ENCODE data around the gene MARCHF2.

MARCHF2 gene

DNA sequence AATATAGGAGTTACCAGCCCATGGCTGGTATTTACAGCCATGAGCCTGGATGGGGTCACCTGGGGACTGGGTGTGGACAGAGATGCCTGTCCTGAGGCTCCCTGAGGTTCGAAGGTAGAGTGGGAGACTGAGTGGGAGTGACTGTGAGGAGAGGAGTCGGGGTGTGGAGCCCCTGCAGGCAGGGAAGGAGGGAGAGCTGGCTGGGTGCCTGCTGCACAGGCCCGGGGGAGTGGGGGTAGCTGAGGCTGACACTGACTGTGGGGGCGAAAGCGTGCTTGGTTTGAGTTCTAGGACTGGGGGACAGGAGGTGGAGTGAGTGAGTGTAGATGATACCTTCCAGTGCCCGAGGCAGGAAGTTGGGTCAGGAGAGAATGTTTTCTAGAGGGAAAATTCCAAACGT lies 15.8 kb upstream of the MARCHF2 start:
- no peak for DNase-seq (ENCODE audit: low read depth)
- TF ChIP-seq, protein P1, sequence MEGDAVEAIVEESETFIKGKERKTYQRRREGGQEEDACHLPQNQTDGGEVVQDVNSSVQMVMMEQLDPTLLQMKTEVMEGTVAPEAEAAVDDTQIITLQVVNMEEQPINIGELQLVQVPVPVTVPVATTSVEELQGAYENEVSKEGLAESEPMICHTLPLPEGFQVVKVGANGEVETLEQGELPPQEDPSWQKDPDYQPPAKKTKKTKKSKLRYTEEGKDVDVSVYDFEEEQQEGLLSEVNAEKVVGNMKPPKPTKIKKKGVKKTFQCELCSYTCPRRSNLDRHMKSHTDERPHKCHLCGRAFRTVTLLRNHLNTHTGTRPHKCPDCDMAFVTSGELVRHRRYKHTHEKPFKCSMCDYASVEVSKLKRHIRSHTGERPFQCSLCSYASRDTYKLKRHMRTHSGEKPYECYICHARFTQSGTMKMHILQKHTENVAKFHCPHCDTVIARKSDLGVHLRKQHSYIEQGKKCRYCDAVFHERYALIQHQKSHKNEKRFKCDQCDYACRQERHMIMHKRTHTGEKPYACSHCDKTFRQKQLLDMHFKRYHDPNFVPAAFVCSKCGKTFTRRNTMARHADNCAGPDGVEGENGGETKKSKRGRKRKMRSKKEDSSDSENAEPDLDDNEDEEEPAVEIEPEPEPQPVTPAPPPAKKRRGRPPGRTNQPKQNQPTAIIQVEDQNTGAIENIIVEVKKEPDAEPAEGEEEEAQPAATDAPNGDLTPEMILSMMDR (IDR thresholded peaks at IDR 0.05; ENCODE audit: control insufficient read depth, insufficient read depth, low read depth, low read length, missing control alignments): no peak
- no peak overlapping the region for H3K4me3 ChIP-seq (ENCODE audit: control insufficient read depth, low read depth, low read length)

DNA sequence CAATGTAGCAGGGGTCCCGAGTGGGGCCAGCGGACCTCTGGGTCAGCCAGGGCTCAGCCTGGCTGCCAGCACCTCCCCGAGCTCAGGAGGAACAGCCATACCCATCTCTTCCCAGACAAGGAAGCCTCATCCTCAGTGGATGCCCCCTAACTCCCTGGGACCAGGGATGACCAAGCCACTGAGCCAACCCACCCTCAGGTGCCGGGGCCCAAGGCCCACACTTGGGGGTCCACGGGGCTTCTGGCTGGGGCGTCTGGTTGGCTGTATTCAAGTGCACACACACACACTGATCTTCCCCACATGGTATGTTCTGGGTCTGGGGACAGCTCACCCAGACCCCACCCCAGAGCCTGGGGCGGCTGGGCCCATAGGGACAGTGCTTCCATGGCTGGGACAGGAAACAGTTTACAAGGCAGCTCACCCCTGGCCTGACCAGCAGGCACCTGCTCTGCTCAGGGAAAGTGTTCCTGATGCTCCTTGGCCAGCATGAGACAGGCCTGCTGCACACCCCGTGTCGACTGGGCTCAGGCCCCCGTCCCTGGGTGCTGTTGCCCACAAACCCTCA lies 15.3 kb upstream of the MARCHF2 start:
- no peak for DNase-seq (ENCODE audit: low read depth)
- TF ChIP-seq, protein P1 (IDR thresholded peaks at IDR 0.05; ENCODE audit: control insufficient read depth, insufficient read depth, low read depth, low read length, missing control alignments): no peak
- H3K4me3 ChIP-seq (ENCODE audit: control insufficient read depth, low read depth, low read length): no peak overlapping the region

DNA sequence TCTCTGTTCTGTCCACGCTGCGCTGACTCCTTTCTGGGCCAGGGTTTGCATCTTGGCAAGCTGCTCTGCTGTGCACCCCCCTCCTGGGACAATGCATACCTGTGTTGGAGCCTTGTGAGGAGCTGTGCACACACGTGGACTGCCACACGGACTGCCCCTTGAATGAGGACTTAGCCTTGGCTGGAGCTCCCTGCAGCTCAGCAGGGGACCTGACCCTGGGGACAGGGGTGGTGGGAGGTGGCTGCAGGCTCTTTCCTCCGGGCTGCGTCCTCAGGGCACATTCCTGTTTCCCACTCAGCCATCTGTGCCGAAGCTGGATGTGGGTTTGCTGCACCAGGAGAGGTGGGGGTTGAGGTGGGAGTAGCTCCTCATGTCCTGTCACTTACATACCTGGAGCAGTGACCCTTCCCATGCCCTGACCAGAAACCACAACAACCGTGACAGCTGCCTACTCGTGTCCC lies 14.8 kb upstream of the MARCHF2 start:
- no peak for DNase-seq (ENCODE audit: low read depth)

DNA sequence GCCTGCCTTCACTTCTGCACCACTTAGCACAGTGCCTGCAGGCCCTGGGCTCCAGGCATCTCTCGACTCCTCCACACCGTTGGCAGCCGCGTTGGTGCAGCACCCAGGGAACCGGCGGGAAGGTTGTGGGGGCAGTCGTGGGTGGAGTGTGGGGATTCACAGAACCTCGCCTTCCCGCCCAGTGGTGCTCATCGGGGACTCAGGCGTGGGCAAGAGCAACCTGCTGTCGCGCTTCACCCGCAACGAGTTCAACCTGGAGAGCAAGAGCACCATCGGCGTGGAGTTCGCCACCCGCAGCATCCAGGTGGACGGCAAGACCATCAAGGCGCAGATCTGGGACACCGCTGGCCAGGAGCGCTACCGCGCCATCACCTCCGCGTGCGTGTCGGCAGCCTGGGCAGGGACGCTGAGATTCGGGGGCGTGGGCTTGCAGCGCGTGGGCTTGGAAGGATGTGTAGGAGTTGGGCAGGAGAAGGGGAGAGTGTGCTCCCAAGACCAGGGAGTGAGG lies 13.4 kb upstream of the MARCHF2 start:
- TF ChIP-seq, protein P1 (IDR thresholded peaks at IDR 0.05; ENCODE audit: control insufficient read depth, insufficient read depth, low read depth, low read length, missing control alignments): no peak
- no peak for DNase-seq (ENCODE audit: low read depth)
- H3K4me3 ChIP-seq (ENCODE audit: control insufficient read depth, low read depth, low read length): no peak overlapping the region

More for the DNA sequence above, 14.8 kb upstream of the MARCHF2 start:
- TF ChIP-seq, protein P1 (IDR thresholded peaks at IDR 0.05; ENCODE audit: control insufficient read depth, insufficient read depth, low read depth, low read length, missing control alignments): no peak
- H3K4me3 ChIP-seq (ENCODE audit: control insufficient read depth, low read depth, low read length): no peak overlapping the region

DNA sequence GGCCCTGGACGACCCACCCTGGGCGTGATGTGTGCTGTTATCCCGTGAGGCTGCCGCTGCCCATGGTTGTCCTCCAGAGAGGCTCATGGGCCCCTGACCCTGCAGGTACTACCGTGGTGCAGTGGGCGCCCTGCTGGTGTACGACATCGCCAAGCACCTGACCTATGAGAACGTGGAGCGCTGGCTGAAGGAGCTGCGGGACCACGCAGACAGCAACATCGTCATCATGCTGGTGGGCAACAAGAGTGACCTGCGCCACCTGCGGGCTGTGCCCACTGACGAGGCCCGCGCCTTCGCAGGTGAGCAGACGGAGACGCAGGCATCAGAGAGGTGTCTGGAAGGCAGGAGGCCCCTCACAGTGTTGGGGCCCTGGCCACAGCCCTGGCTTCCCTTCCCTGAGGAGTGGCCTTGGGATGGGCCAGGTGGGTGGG lies 11.1 kb upstream of the MARCHF2 start:
- no peak for DNase-seq (ENCODE audit: low read depth)
- TF ChIP-seq, protein P1 (IDR thresholded peaks at IDR 0.05; ENCODE audit: control insufficient read depth, insufficient read depth, low read depth, low read length, missing control alignments): no peak
- no peak overlapping the region for H3K4me3 ChIP-seq (ENCODE audit: control insufficient read depth, low read depth, low read length)

DNA sequence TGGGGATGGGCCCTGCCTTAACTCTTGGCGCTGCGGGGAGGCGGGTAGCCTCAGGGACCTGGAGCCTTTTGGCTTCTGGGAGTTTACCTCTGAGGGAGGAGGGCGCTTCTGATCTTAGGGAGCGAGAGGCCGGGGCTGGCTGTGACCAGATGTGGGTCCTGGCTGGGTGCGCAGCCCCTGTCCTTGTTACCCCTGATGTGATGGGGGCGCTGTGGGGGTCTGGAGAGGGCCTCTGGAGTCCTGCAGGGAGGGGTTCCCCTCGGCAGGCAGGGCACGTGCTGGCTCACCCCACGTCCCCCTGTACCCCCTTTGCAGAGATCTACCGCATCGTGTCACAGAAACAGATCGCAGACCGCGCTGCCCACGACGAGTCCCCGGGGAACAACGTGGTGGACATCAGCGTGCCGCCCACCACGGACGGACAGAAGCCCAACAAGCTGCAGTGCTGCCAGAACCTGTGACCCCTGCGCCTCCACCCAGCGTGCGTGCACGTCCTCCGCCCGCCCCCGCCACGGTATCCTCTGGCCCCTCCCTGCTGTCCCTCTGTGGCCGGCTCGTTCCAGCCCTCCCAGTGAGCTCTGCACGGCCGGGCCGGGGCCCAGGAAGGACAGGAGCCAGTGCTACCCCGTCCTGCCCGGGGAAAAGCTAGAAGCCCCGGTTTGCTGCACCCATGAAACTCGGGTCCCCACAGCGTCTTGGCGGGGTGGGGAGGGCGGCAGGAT lies 9.8 kb upstream of the MARCHF2 start:
- TF ChIP-seq, protein P1 (IDR thresholded peaks at IDR 0.05; ENCODE audit: control insufficient read depth, insufficient read depth, low read depth, low read length, missing control alignments): no peak
- DNase-seq (ENCODE audit: low read depth): no peak
- no peak overlapping the region for H3K4me3 ChIP-seq (ENCODE audit: control insufficient read depth, low read depth, low read length)

Data from AG09309 (cell line).